HepG2 (cell line): Measurements from ENCODE around the gene MLX. TPM values are rescaled to one million over a fixed set of nuclear protein-coding genes. Genes with fewer than 3 reads are reported as not detected.

Experiments
- ATAC-seq: fragments of 200-7000 bp; cut with Tn5 transposase; 3 replicates; pipeline ENCODE4 v1.9.1; 2020; ENCODE audit warnings: mild to moderate bottlenecking, moderate library complexity
- BruUV-seq: library from RNA; stranded (reverse); fragments of 400-500 nt; replicated peaks from 2 replicates; lab custom pipeline; 2021; lab: Mats Ljungman, UMichigan
- CTCF ChIA-PET: fragments of 300-600 bp; formaldehyde crosslinking; extraction: SDS; loops from one replicate; lab custom pipeline; 2021; ENCODE audit warnings: low total read pairs, inconsistent platforms, low intra/inter-chr PET ratio; lab: Yijun Ruan, JAX
- POLR2A ChIA-PET: fragments of 350-600 bp; sonication (Branson Sonifier 250); formaldehyde crosslinking; loops from one replicate; lab custom pipeline; 2020; ENCODE audit warnings: antibody characterized with exemption, inconsistent platforms; lab: Yijun Ruan, JAX
- DNase-seq: peaks from one replicate; pipeline ENCODE4 v3.0.0-alpha.2; 2015; ENCODE audit warnings: low spot score
- FAIRE-seq: peaks from 3 replicates; lab custom pipeline; 2011; peaks lifted over from hg19 to GRCh38; lab: Jason Lieb, UNC
- H2AFZ ChIP-seq: one replicate; pipeline ENCODE4 v1.6.1; 2011; ENCODE audit warnings: low read length, inconsistent platforms
- H3K27ac ChIP-seq: fragments of 300-600 bp; 3 replicates; pipeline ENCODE4 v1.8.0; 2011; ENCODE audit warnings: mixed run types, mild to moderate bottlenecking, mixed read lengths, low read length, inconsistent platforms; ENCODE audit not compliant: insufficient read depth; ENCODE audit errors: extremely low read length
- H3K27me3 ChIP-seq, 2 experiments: fragments of 200-600 bp in 1 of 2; 2 replicates in 1 of 2; 3 replicates in 1 of 2; pipeline versions ENCODE4 v1.6.0 to v1.8.0; 2011; ENCODE audit warnings: low read length in 2 of 2, mild to moderate bottlenecking in 2 of 2, moderate library complexity in 2 of 2, inconsistent platforms in 1 of 2; ENCODE audit not compliant: insufficient read depth in 2 of 2, control insufficient read depth in 1 of 2
- H3K36me3 ChIP-seq, 2 experiments: fragments of 200-600 bp in 1 of 2; replicated peaks in 1 of 2; 2 replicates in 1 of 2; 3 replicates in 1 of 2; pipeline versions ENCODE4 v1.5.1 to v1.8.0; 2011; ENCODE audit warnings: low read length in 2 of 2, inconsistent platforms in 1 of 2; ENCODE audit not compliant: insufficient read depth in 2 of 2, control insufficient read depth in 1 of 2
- H3K4me1 ChIP-seq: 2 replicates; pipeline ENCODE4 v1.5.1; 2012; ENCODE audit warnings: low read length, inconsistent platforms; ENCODE audit not compliant: insufficient read depth
- H3K4me2 ChIP-seq: 2 replicates; pipeline ENCODE4 v1.6.0; 2011; ENCODE audit warnings: low read depth, low read length, inconsistent platforms
- H3K4me3 ChIP-seq, 3 experiments: fragments of 200-600 bp in 1 of 3; sonication (generic), shearing (Covaris generic) in 1 of 3; replicated peaks in 1 of 3; 2 replicates each; pipeline ENCODE4 v1.5.1; 2011 to 2016; ENCODE audit warnings: low read length in 3 of 3, inconsistent platforms in 2 of 3, low read depth in 2 of 3, mild to moderate bottlenecking in 2 of 3, control low read depth in 1 of 3, mixed read lengths in 1 of 3; ENCODE audit not compliant: insufficient read depth in 1 of 3
- H3K79me2 ChIP-seq: one replicate; pipeline ENCODE4 v1.6.1; 2011; ENCODE audit warnings: low read length, inconsistent platforms; ENCODE audit not compliant: insufficient read depth
- H3K9ac ChIP-seq: 2 replicates; pipeline ENCODE4 v1.6.0; 2011; ENCODE audit warnings: mild to moderate bottlenecking, low read depth, low read length, inconsistent platforms; ENCODE audit not compliant: insufficient read depth
- H3K9me3 ChIP-seq: 2 replicates; pipeline ENCODE4 v1.5.1; 2012; ENCODE audit warnings: mild to moderate bottlenecking, low read length
- H4K20me1 ChIP-seq: 2 replicates; pipeline ENCODE4 v1.6.0; 2011; ENCODE audit warnings: inconsistent platforms, mild to moderate bottlenecking, low read length, moderate library complexity; ENCODE audit not compliant: insufficient read depth
- MTA3 ChIP-seq: sonication (generic); formaldehyde crosslinking; IDR thresholded peaks from 2 replicates; pipeline ENCODE4 v1.4.0; 2020; ENCODE audit warnings: missing genetic modification reagents
- MYC ChIP-seq: sonication (generic); formaldehyde crosslinking; IDR thresholded peaks from 2 replicates; pipeline ENCODE4 v1.9.0; 2021; ENCODE audit warnings: missing genetic modification reagents, borderline replicate concordance
- NFIB ChIP-seq: sonication (generic); formaldehyde crosslinking; IDR thresholded peaks from 2 replicates; pipeline ENCODE4 v1.9.0; 2021; ENCODE audit warnings: missing genetic modification reagents, mild to moderate bottlenecking, borderline replicate concordance
- PTBP1 ChIP-seq: fragments of 200-400 bp; formaldehyde crosslinking; IDR thresholded peaks from 2 replicates; pipeline ENCODE4 v1.6.1; 2018; ENCODE audit warnings: low read length, low read depth; ENCODE audit not compliant: poor library complexity, severe bottlenecking
- RXRA ChIP-seq: sonication (generic); formaldehyde crosslinking; IDR thresholded peaks from 2 replicates; pipeline ENCODE4 v1.5.1; 2020; ENCODE audit warnings: missing genetic modification reagents
- YEATS2 ChIP-seq: sonication (generic); formaldehyde crosslinking; IDR thresholded peaks from 2 replicates; pipeline ENCODE4 v1.4.0; 2020; ENCODE audit warnings: missing genetic modification reagents, borderline replicate concordance
- ZNF230 ChIP-seq: sonication (generic); formaldehyde crosslinking; IDR thresholded peaks from 2 replicates; pipeline ENCODE4 v1.4.0; 2020; ENCODE audit warnings: mild to moderate bottlenecking, missing genetic modification reagents
- ZNF333 ChIP-seq: sonication (generic); formaldehyde crosslinking; IDR thresholded peaks from 2 replicates; pipeline ENCODE4 v1.4.0; 2020; ENCODE audit warnings: mild to moderate bottlenecking, missing genetic modification reagents, borderline replicate concordance
- WGBS: methylation state at CpG from one replicate; pipeline ENCODE4 v1.1.6; 2017; ENCODE audit warnings: low lambda C conversion rate; 5-methylcytosine and 5-hydroxymethylcytosine counted together
- in situ Hi-C: cut with HindIII; loops from 2 replicates; pipeline ENCODE4 v1.10.0; 2017; ENCODE audit warnings: low pct_unique_long_range_greater_than_20kb; ENCODE audit not compliant: extremely low pct_ligation_motif_present
- intact Hi-C: fragments of 100-400 bp; cut with micrococcal nuclease; formaldehyde crosslinking; loops from one replicate; pipeline ENCODE4 v1.10.0; 2022; ENCODE audit not compliant: unreplicated experiment
- polyA plus RNA-seq, 8 experiments: library from polyadenylated mRNA; depleted of rRNA in 3 of 8; stranded (reverse) in 7 of 8; unstranded in 1 of 8; fragments of >200 nt; fragmentation: Illumina TruSeq in 4 of 8; extraction: Trizol in 4 of 8; gene quantifications; 2 replicates each; pipeline versions ENCODE4 v1.2.1 to v1.2.3, GENCODE V29; 2011 to 2016; ENCODE audit warnings: low read depth in 4 of 8, missing spikeins in 1 of 8, mixed read lengths in 1 of 8; ENCODE audit not compliant: insufficient read depth in 1 of 8
- total RNA-seq, 5 experiments: library from RNA; depleted of rRNA; stranded (reverse); fragments of >200 nt; fragmentation: Illumina TruSeq; extraction: Trizol; gene quantifications; 2 replicates each; pipeline ENCODE4 v1.2.3, GENCODE V29; 2016; ENCODE audit warnings: low read depth in 1 of 5
- TF ChIP-seq, protein P1 (sequence below): sonication (generic); formaldehyde crosslinking; IDR thresholded peaks from 2 replicates; pipeline ENCODE4 v1.5.1; 2020; ENCODE audit warnings: missing genetic modification reagents, mild to moderate bottlenecking, borderline replicate concordance
- TF ChIP-seq, protein P2 (sequence below): sonication (generic); formaldehyde crosslinking; IDR thresholded peaks from 2 replicates; pipeline ENCODE4 v1.9.0; 2021; ENCODE audit warnings: missing genetic modification reagents, mild to moderate bottlenecking, borderline replicate concordance
- TF ChIP-seq, protein P3 (sequence below): sonication (generic); formaldehyde crosslinking; IDR thresholded peaks from 2 replicates; pipeline ENCODE4 v1.5.0; 2020; ENCODE audit warnings: missing genetic modification reagents
- TF ChIP-seq, protein P4 (sequence below): sonication (generic); IDR thresholded peaks from 2 replicates; pipeline ENCODE4 v1.6.1; 2016; ENCODE audit warnings: low read depth, borderline replicate concordance

The MLX gene
- total and polyA plus RNA-seq, 2 of the 13 experiments (the other 11 are each of a cell fraction or from before 2014, with no cell fraction given), result 38.9 to 74.4 TPM

DNA sequence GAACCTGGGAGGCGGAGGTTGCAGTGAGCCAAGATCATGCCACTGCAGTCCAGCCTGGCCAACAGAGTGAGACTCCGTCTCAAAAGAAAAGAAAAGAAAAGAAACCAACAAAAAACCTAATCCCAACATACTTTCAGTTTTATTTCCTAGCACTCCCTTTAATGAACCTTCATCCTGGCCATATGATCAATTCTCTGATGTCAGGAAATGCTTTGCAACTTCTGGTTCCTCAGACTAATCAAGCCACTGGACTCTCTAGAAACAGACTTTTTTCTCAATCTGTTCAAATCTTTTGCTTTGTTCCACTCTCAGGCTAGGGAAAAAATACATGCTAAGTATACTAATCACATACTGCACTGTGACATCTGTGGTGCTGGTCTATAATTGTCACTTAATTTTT is 24.0 kb downstream of the MLX start:
- Histone ChIP-seq H3K4me3 (no peak overlapping the region), H3K9ac (no peak overlapping the region), H3K4me2 (no peak overlapping the region), H3K27ac (no peak overlapping the region), H3K79me2 (no peaks in the 10 kb centered on the region), H3K9me3 (no peaks in the 10 kb centered on the region), H3K4me1 (no peaks in the 10 kb centered on the region), H4K20me1 (no peaks in the 10 kb centered on the region), H3K27me3 (no peaks in the 10 kb centered on the region), H2AFZ (no peak overlapping the region), H3K36me3 (peaks cover 28 to 61% of the 10 kb centered on the region in 2 experiments)
- ChIA-PET CTCF (no interaction called here), POLR2A (no interaction called here)
- intact Hi-C loops (no loop called here), in situ Hi-C loops (no loop called here)
- no TSS peak for BruUV-seq
- no peak for FAIRE-seq
- TF ChIP-seq PTBP1, result no peak
- TF ChIP-seq, protein P1, sequence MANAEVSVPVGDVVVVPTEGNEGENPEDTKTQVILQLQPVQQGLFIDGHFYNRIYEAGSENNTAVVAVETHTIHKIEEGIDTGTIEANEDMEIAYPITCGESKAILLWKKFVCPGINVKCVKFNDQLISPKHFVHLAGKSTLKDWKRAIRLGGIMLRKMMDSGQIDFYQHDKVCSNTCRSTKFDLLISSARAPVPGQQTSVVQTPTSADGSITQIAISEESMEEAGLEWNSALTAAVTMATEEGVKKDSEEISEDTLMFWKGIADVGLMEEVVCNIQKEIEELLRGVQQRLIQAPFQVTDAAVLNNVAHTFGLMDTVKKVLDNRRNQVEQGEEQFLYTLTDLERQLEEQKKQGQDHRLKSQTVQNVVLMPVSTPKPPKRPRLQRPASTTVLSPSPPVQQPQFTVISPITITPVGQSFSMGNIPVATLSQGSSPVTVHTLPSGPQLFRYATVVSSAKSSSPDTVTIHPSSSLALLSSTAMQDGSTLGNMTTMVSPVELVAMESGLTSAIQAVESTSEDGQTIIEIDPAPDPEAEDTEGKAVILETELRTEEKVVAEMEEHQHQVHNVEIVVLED, result no peak
- TF ChIP-seq RXRA, result no peak
- no peak for TF ChIP-seq MTA3 (CRISPR knock-in tag)
- TF ChIP-seq ZNF333, result no peak
- no peak for TF ChIP-seq MYC (CRISPR knock-in tag)
- TF ChIP-seq NFIB, result no peak
- no peak for TF ChIP-seq ZNF230
- TF ChIP-seq YEATS2, result no peak
- TF ChIP-seq, protein P2, sequence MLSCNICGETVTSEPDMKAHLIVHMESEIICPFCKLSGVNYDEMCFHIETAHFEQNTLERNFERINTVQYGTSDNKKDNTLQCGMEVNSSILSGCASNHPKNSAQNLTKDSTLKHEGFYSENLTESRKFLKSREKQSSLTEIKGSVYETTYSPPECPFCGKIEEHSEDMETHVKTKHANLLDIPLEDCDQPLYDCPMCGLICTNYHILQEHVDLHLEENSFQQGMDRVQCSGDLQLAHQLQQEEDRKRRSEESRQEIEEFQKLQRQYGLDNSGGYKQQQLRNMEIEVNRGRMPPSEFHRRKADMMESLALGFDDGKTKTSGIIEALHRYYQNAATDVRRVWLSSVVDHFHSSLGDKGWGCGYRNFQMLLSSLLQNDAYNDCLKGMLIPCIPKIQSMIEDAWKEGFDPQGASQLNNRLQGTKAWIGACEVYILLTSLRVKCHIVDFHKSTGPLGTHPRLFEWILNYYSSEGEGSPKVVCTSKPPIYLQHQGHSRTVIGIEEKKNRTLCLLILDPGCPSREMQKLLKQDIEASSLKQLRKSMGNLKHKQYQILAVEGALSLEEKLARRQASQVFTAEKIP (CRISPR knock-in tag), result no peak
- TF ChIP-seq, protein P3, sequence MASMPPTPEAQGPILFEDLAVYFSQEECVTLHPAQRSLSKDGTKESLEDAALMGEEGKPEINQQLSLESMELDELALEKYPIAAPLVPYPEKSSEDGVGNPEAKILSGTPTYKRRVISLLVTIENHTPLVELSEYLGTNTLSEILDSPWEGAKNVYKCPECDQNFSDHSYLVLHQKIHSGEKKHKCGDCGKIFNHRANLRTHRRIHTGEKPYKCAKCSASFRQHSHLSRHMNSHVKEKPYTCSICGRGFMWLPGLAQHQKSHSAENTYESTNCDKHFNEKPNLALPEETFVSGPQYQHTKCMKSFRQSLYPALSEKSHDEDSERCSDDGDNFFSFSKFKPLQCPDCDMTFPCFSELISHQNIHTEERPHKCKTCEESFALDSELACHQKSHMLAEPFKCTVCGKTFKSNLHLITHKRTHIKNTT, result no peak
- TF ChIP-seq, protein P4, sequence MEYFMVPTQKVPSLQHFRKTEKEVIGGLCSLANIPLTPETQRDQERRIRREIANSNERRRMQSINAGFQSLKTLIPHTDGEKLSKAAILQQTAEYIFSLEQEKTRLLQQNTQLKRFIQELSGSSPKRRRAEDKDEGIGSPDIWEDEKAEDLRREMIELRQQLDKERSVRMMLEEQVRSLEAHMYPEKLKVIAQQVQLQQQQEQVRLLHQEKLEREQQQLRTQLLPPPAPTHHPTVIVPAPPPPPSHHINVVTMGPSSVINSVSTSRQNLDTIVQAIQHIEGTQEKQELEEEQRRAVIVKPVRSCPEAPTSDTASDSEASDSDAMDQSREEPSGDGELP, result no peak
- ATAC-seq, result no peak
- DNase-seq, result no peak
- 98% methylated on average over 2 of the region's 2 CpGs for WGBS
